ENCODE measurements around the gene DDX42.
A peak's percentile ranks its signal among the peaks of the same experiment; 100 is the strongest.
"Not testable (repeated sequence)": the region's sequence is repeated elsewhere in the genome, so short reads cannot be mapped to it uniquely, and the experiment has no call there.

Gene DDX42

GRCh38 chr17:63848834-63849689 is 75.1 kb downstream of the DDX42 start:
- Histone ChIP-seq H3K4me3 (ENCODE audit: low read length) (peak overlapping the region; percentile 64), H3K27me3 (ENCODE audit: control insufficient read depth, insufficient read depth, low read length) (no peaks in the 10 kb centered on the region), H3K9ac (ENCODE audit: low read length) (no peak overlapping the region), H3K36me3 (ENCODE audit: control insufficient read depth, insufficient read depth, low read length) (no peaks in the 10 kb centered on the region), H3K4me1 (ENCODE audit: control insufficient read depth, insufficient read depth, low read length) (no peaks in the 10 kb centered on the region), H3K27ac (ENCODE audit: low read depth, low read length) (peak overlapping the region; percentile 50)

- H3K27ac ChIP-seq (ENCODE audit: low read depth, low read length), result no peak overlapping the region
- H3K4me1 ChIP-seq (ENCODE audit: control insufficient read depth, insufficient read depth, low read length), result no peaks in the 10 kb centered on the region
- H3K9ac ChIP-seq (ENCODE audit: low read length), result no peak overlapping the region
Measured at GRCh38 chr17:63850401-63850800, 76.4 kb downstream of the DDX42 start.

GRCh38 chr17:63853260-63853659 is 79.3 kb downstream of the DDX42 start:
- Histone ChIP-seq H3K4me1 (ENCODE audit: control insufficient read depth, insufficient read depth, low read length) (no peaks in the 10 kb centered on the region), H3K4me3 (ENCODE audit: low read length) (no peak overlapping the region), H3K27me3 (ENCODE audit: control insufficient read depth, insufficient read depth, low read length) (no peaks in the 10 kb centered on the region), H3K9ac (ENCODE audit: low read length) (no peak overlapping the region), H3K36me3 (ENCODE audit: control insufficient read depth, insufficient read depth, low read length) (no peaks in the 10 kb centered on the region), H3K27ac (ENCODE audit: low read depth, low read length) (no peak overlapping the region)

More at GRCh38 chr17:63850401-63850800, 76.4 kb downstream of the DDX42 start:
- H3K36me3 ChIP-seq (ENCODE audit: control insufficient read depth, insufficient read depth, low read length), result no peaks in the 10 kb centered on the region
- no peaks in the 10 kb centered on the region for H3K27me3 ChIP-seq (ENCODE audit: control insufficient read depth, insufficient read depth, low read length)
- H3K4me3 ChIP-seq (ENCODE audit: low read length), result no peak overlapping the region

GRCh38 chr17:63854709-63855108 is 80.7 kb downstream of the DDX42 start:
- H3K9ac ChIP-seq (ENCODE audit: low read length), result no peak overlapping the region
- no peak overlapping the region for H3K27ac ChIP-seq (ENCODE audit: low read depth, low read length)
- H3K27me3 ChIP-seq (ENCODE audit: control insufficient read depth, insufficient read depth, low read length), result no peaks in the 10 kb centered on the region
- no peaks in the 10 kb centered on the region for H3K4me1 ChIP-seq (ENCODE audit: control insufficient read depth, insufficient read depth, low read length)
- no peak overlapping the region for H3K4me3 ChIP-seq (ENCODE audit: low read length)
- no peaks in the 10 kb centered on the region for H3K36me3 ChIP-seq (ENCODE audit: control insufficient read depth, insufficient read depth, low read length)

GRCh38 chr17:63855185-63855584 is 81.2 kb downstream of the DDX42 start:
- no peaks in the 10 kb centered on the region for H3K27me3 ChIP-seq (ENCODE audit: control insufficient read depth, insufficient read depth, low read length)
- no peak overlapping the region for H3K27ac ChIP-seq (ENCODE audit: low read depth, low read length)
- H3K36me3 ChIP-seq (ENCODE audit: control insufficient read depth, insufficient read depth, low read length), result no peaks in the 10 kb centered on the region
- no peaks in the 10 kb centered on the region for H3K4me1 ChIP-seq (ENCODE audit: control insufficient read depth, insufficient read depth, low read length)
- no peak overlapping the region for H3K4me3 ChIP-seq (ENCODE audit: low read length)
- H3K9ac ChIP-seq (ENCODE audit: low read length), result no peak overlapping the region

- not testable (repeated sequence) for H3K4me1 ChIP-seq (ENCODE audit: control insufficient read depth, insufficient read depth, low read length); H3K4me3 ChIP-seq (ENCODE audit: low read length); H3K27ac ChIP-seq (ENCODE audit: low read depth, low read length); H3K36me3 ChIP-seq (ENCODE audit: control insufficient read depth, insufficient read depth, low read length); H3K27me3 ChIP-seq (ENCODE audit: control insufficient read depth, insufficient read depth, low read length); H3K9ac ChIP-seq (ENCODE audit: low read length)
Measured at GRCh38 chr17:63856425-63856824, 82.5 kb downstream of the DDX42 start.

- no peaks in the 10 kb centered on the region for H3K4me1 ChIP-seq (ENCODE audit: control insufficient read depth, insufficient read depth, low read length)
- H3K36me3 ChIP-seq (ENCODE audit: control insufficient read depth, insufficient read depth, low read length), result no peaks in the 10 kb centered on the region
- no peak overlapping the region for H3K27ac ChIP-seq (ENCODE audit: low read depth, low read length)
- H3K9ac ChIP-seq (ENCODE audit: low read length), result no peak overlapping the region
- H3K27me3 ChIP-seq (ENCODE audit: control insufficient read depth, insufficient read depth, low read length), result no peaks in the 10 kb centered on the region
- H3K4me3 ChIP-seq (ENCODE audit: low read length), result no peak overlapping the region
Measured at GRCh38 chr17:63859257-63859656, 85.3 kb downstream of the DDX42 start.

GRCh38 chr17:63866625-63867024 is 92.7 kb downstream of the DDX42 start:
- not testable (repeated sequence) for H3K9ac ChIP-seq (ENCODE audit: low read length); H3K27ac ChIP-seq (ENCODE audit: low read depth, low read length); H3K36me3 ChIP-seq (ENCODE audit: control insufficient read depth, insufficient read depth, low read length); H3K4me1 ChIP-seq (ENCODE audit: control insufficient read depth, insufficient read depth, low read length); H3K4me3 ChIP-seq (ENCODE audit: low read length); H3K27me3 ChIP-seq (ENCODE audit: control insufficient read depth, insufficient read depth, low read length)
